HG03064 (cell line): ENCODE data around the gene ZDHHC11.
"Not testable (repeated sequence)": the region's sequence is repeated elsewhere in the genome, so short reads cannot be mapped to it uniquely, and the experiment has no call there.

Experiments
- ATAC-seq: cut with Tn5 transposase; IDR thresholded peaks from one replicate; pipeline ENCODE4 v1.9.1; 2021; ENCODE audit warnings: low read depth; ENCODE audit not compliant: unreplicated experiment

Gene ZDHHC11

GRCh38 chr5:880816-881550, 30.2 kb upstream of the ZDHHC11 start:
- no peak for ATAC-seq

GRCh38 chr5:878677-879076, 27.9 kb upstream of the ZDHHC11 start:
- not testable (repeated sequence) for ATAC-seq

- no peak for ATAC-seq
Observed at GRCh38 chr5:878125-878524, 27.3 kb upstream of the ZDHHC11 start.

GRCh38 chr5:876398-877365, 25.9 kb upstream of the ZDHHC11 start:
- no peak for ATAC-seq

- ATAC-seq: no peak
Observed at GRCh38 chr5:875931-876330, 25.1 kb upstream of the ZDHHC11 start.

- no peak for ATAC-seq
Observed at GRCh38 chr5:873328-873727, 22.5 kb upstream of the ZDHHC11 start.

- no peak for ATAC-seq
Observed at GRCh38 chr5:872301-872700, 21.5 kb upstream of the ZDHHC11 start.

- ATAC-seq: no peak
Observed at GRCh38 chr5:871596-872298, 21.0 kb upstream of the ZDHHC11 start.

GRCh38 chr5:870956-871355, 20.2 kb upstream of the ZDHHC11 start:
- ATAC-seq: no peak

GRCh38 chr5:868428-869135, 17.8 kb upstream of the ZDHHC11 start:
- ATAC-seq: no peak

GRCh38 chr5:867300-867870, 16.6 kb upstream of the ZDHHC11 start:
- no peak for ATAC-seq

GRCh38 chr5:865771-866170, 15.0 kb upstream of the ZDHHC11 start:
- ATAC-seq: no peak

GRCh38 chr5:865168-865521, 14.4 kb upstream of the ZDHHC11 start:
- no peak for ATAC-seq

GRCh38 chr5:864492-865167, 13.8 kb upstream of the ZDHHC11 start:
- ATAC-seq: no peak

- no peak for ATAC-seq
Observed at GRCh38 chr5:863244-863805, 12.5 kb upstream of the ZDHHC11 start.

- ATAC-seq: no peak
Observed at GRCh38 chr5:862367-863243, 11.8 kb upstream of the ZDHHC11 start.

- ATAC-seq: no peak
Observed at GRCh38 chr5:861442-862366, 10.9 kb upstream of the ZDHHC11 start.
